Measurements from ENCODE around the gene SLTM. TPM values are rescaled to one million over a fixed set of nuclear protein-coding genes. Genes with fewer than 3 reads are reported as not detected.

SLTM gene
- total RNA-seq, 1 experiment from 2014 or later, result 127 TPM

- TF ChIP-seq CTCF (conservative IDR thresholded peaks at IDR 0.05; ENCODE audit: low read depth, low read length) (no peak), EZH2 (IDR thresholded peaks at IDR 0.05; ENCODE audit: borderline replicate concordance, low read depth, low read length, poor library complexity, severe bottlenecking) (no peak)
- Histone ChIP-seq H3K36me3 (ENCODE audit: insufficient read depth, low read length, poor library complexity, severe bottlenecking) (no peaks in the 10 kb centered on the region), H3K9me3 (ENCODE audit: low read depth, low read length, poor library complexity, severe bottlenecking) (no peaks in the 10 kb centered on the region), H3K27me3 (replicated peaks; ENCODE audit: insufficient read depth, low read depth, low read length, poor library complexity) (no peaks in the 10 kb centered on the region), H3K4me1 (ENCODE audit: insufficient read depth, low read length, poor library complexity, severe bottlenecking) (no peaks in the 10 kb centered on the region), H3K27ac (ENCODE audit: low read depth, low read length, poor library complexity, severe bottlenecking) (no peak overlapping the region), H3K4me3 (ENCODE audit: low read depth, low read length, poor library complexity, severe bottlenecking) (no peak overlapping the region)
- no TSS peak for BruUV-seq (replicated peaks)
- ChIA-PET CTCF (no interaction called here), POLR2A (ENCODE audit: low non-redundant PET) (no interaction called here)
- intact Hi-C loops (cut with micrococcal nuclease; ENCODE audit: unreplicated experiment), result no loop called here
- DNase-seq (ENCODE audit: low spot score), result no peak
Measured at GRCh38 chr15:58966698-58967097, 33.2 kb upstream of the SLTM start.

DNA sequence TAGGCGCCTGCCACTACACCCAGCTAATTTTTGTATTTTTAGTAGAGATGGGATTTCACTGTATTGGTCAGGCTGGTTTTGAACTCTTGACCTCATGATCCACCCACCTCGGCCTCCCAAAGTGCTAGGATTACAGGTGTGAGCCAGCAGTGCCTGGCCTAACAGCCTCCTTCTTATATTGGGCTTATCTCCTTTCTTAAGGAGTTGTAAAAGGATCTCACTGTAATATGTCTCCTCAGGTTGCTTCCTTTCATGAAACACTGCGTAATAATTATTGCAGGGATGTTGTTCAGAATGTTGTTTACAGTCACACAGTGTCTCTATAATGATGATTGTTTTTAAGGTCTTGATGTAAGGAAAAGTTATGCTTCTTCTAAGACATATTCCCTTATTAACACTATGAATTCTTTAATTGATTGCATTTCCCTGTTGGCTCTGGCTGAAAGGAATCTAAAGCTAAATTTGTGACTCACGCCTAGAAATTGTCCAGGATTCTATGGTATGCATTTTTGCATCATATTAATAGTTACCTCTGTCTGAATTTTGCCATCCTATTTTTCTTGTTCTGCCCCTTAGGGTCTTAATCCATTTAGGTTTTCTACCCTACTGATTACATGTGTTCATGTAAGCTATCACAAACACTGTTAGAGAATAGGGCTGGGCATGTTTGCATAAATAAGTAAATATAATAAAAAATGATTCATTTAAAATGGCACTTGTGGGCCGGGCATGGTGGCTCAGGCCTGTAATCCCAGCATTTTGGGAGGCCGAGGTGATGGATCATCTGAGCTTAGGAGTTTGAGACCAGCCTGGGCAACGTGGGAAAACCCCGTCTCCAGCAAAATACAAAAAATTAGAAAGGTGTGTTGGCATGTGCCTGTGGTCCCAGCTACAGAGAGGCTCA is 29.4 kb upstream of the SLTM start:
- no peak overlapping the region for H3K27ac ChIP-seq (ENCODE audit: low read depth, low read length, poor library complexity, severe bottlenecking)
- no TSS peak for BruUV-seq (replicated peaks)

GRCh38 chr15:58962136-58962535 is 28.7 kb upstream of the SLTM start:
- no peaks in the 10 kb centered on the region for H3K9me3 ChIP-seq (ENCODE audit: low read depth, low read length, poor library complexity, severe bottlenecking)
- DNase-seq (ENCODE audit: low spot score), result no peak
- H3K27me3 ChIP-seq (replicated peaks; ENCODE audit: insufficient read depth, low read depth, low read length, poor library complexity), result no peaks in the 10 kb centered on the region
- POLR2A ChIA-PET (ENCODE audit: low non-redundant PET), result interaction anchor here (0.6 kb wide), 1 partner anchor 10 kb away, joined by 7 read pairs; no protein-coding TSS in a partner anchor
- H3K36me3 ChIP-seq (ENCODE audit: insufficient read depth, low read length, poor library complexity, severe bottlenecking), result no peaks in the 10 kb centered on the region
- CTCF ChIA-PET, result interaction anchor here (0.6 kb wide), 1 partner anchor 531 kb away, joined by 3 read pairs; no protein-coding TSS in a partner anchor
- H3K4me3 ChIP-seq (ENCODE audit: low read depth, low read length, poor library complexity, severe bottlenecking), result no peak overlapping the region
- no peak overlapping the region for H3K27ac ChIP-seq (ENCODE audit: low read depth, low read length, poor library complexity, severe bottlenecking)
- no peaks in the 10 kb centered on the region for H3K4me1 ChIP-seq (ENCODE audit: insufficient read depth, low read length, poor library complexity, severe bottlenecking)
- intact Hi-C loops (cut with micrococcal nuclease; ENCODE audit: unreplicated experiment), result no loop called here
- BruUV-seq (replicated peaks), result no TSS peak
- no peak for TF ChIP-seq EZH2 (IDR thresholded peaks at IDR 0.05; ENCODE audit: borderline replicate concordance, low read depth, low read length, poor library complexity, severe bottlenecking)
- no peak for TF ChIP-seq CTCF (conservative IDR thresholded peaks at IDR 0.05; ENCODE audit: low read depth, low read length)

More for the DNA sequence above, 29.4 kb upstream of the SLTM start:
- POLR2A ChIA-PET (ENCODE audit: low non-redundant PET), result no interaction called here
- H3K9me3 ChIP-seq (ENCODE audit: low read depth, low read length, poor library complexity, severe bottlenecking), result no peaks in the 10 kb centered on the region
- no peak for DNase-seq (ENCODE audit: low spot score)
- H3K27me3 ChIP-seq (replicated peaks; ENCODE audit: insufficient read depth, low read depth, low read length, poor library complexity), result no peaks in the 10 kb centered on the region
- CTCF ChIA-PET, result no interaction called here
- H3K36me3 ChIP-seq (ENCODE audit: insufficient read depth, low read length, poor library complexity, severe bottlenecking), result no peaks in the 10 kb centered on the region
- H3K4me1 ChIP-seq (ENCODE audit: insufficient read depth, low read length, poor library complexity, severe bottlenecking), result no peaks in the 10 kb centered on the region
- no peak overlapping the region for H3K4me3 ChIP-seq (ENCODE audit: low read depth, low read length, poor library complexity, severe bottlenecking)
- intact Hi-C loops (cut with micrococcal nuclease; ENCODE audit: unreplicated experiment), result no loop called here
- TF ChIP-seq EZH2 (IDR thresholded peaks at IDR 0.05; ENCODE audit: borderline replicate concordance, low read depth, low read length, poor library complexity, severe bottlenecking) (no peak), CTCF (conservative IDR thresholded peaks at IDR 0.05; ENCODE audit: low read depth, low read length) (no peak)
